ENCODE measurements around the gene SLC26A8. TPM values are rescaled to one million over a fixed set of nuclear protein-coding genes. Genes with fewer than 3 reads are reported as not detected.
A peak's percentile ranks its signal among the peaks of the same experiment; 100 is the strongest.

SLC26A8 gene
- total RNA-seq: under 1 TPM; 0.13 to 0.89 (median 0.60) TPM

- Histone ChIP-seq H3K9me3 (no peaks in the 10 kb centered on the region), H3K4me1 (peaks cover 0 to 4% of the 10 kb centered on the region in 2 donors), H3K27ac (no peak within 1 kb of the TSS), H3K36me3 (no peaks in the 10 kb centered on the region), H3K27me3 (no peaks in the 10 kb centered on the region), H3K4me3 (replicated peaks in 1 of 3) (no peak within 1 kb of the TSS)
- WGBS, 2 donors: 33 to 43% methylated on average over 15 to 28 of the region's 44 CpGs
- DNase-seq: peak in 1 of 2 donors; percentile 9
- intact Hi-C loops (cut with DNase I): loop anchor here (10.0 kb wide), 1 partner anchor 341 kb away; no protein-coding TSS in a partner anchor
- TF ChIP-seq POLR2A (IDR thresholded peaks at IDR 0.05): no peak
- TF ChIP-seq, protein P1, sequence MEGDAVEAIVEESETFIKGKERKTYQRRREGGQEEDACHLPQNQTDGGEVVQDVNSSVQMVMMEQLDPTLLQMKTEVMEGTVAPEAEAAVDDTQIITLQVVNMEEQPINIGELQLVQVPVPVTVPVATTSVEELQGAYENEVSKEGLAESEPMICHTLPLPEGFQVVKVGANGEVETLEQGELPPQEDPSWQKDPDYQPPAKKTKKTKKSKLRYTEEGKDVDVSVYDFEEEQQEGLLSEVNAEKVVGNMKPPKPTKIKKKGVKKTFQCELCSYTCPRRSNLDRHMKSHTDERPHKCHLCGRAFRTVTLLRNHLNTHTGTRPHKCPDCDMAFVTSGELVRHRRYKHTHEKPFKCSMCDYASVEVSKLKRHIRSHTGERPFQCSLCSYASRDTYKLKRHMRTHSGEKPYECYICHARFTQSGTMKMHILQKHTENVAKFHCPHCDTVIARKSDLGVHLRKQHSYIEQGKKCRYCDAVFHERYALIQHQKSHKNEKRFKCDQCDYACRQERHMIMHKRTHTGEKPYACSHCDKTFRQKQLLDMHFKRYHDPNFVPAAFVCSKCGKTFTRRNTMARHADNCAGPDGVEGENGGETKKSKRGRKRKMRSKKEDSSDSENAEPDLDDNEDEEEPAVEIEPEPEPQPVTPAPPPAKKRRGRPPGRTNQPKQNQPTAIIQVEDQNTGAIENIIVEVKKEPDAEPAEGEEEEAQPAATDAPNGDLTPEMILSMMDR (IDR thresholded peaks at IDR 0.05): no peak
These were observed at the start of gene SLC26A8 for GRCh38 chr6:36023996-36024795. Gene SLC26A8, minus strand, starts transcription at chr6:36024641. Its CDS starts 4,934 bp downstream, at chr6:36019707.

DNA sequence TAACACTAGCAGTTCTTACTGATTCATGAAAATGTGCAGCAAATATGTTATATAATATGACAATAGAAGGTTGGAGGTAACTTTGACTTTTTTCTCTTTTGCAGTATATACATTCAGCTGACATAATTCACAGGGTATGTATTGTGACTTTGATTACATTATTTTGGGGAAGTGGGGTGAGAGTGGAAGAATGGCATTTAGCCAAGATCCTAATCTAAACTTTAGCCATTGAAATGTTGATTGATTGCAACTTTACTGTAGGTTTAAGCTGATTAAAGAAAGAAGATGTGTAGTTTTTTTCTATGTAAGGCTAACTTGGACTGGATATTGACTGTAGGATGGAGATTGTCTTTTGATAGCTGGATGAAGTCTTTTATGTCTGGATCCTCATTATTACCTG is 49.1 kb upstream of the SLC26A8 start:
- H3K36me3 ChIP-seq: peaks cover 0 to under 1% of the 10 kb centered on the region in 2 donors
- no peak overlapping the region for H3K4me3 ChIP-seq (replicated peaks in 1 of 3)
- TF ChIP-seq, protein P1 (IDR thresholded peaks at IDR 0.05): no peak
- no peak for TF ChIP-seq POLR2A (IDR thresholded peaks at IDR 0.05)
- no peak for DNase-seq
- H3K27ac ChIP-seq: no peak overlapping the region
- no peaks in the 10 kb centered on the region for H3K9me3 ChIP-seq
- peaks cover 6 to 8% of the 10 kb centered on the region in 2 donors for H3K4me1 ChIP-seq
- H3K27me3 ChIP-seq: no peaks in the 10 kb centered on the region
- intact Hi-C loops (cut with DNase I): no loop called here

DNA sequence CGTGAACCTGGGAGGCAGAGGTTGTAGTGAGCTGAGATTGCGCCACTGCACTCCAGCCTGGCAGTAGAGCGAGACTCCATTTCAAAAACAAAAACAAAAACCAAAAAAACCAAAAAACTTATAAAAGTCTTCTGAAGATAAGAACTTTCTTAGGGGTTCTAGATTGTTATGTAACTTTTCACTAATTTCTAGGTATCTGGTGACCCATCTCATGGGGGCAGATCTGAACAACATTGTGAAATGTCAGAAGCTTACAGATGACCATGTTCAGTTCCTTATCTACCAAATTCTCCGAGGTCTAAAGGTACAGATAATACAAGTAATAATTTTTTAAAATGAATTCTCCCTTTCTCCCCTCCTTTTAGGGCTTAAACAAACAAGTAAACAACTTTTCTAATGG is 48.2 kb upstream of the SLC26A8 start:
- Histone ChIP-seq H3K4me3 (replicated peaks in 1 of 3) (no peak overlapping the region), H3K27ac (no peak overlapping the region), H3K27me3 (no peaks in the 10 kb centered on the region), H3K4me1 (peaks cover 8 to 12% of the 10 kb centered on the region in 2 donors), H3K36me3 (no peaks in the 10 kb centered on the region), H3K9me3 (no peaks in the 10 kb centered on the region)
- no peak for TF ChIP-seq POLR2A (IDR thresholded peaks at IDR 0.05)
- TF ChIP-seq, protein P1 (IDR thresholded peaks at IDR 0.05): no peak
- intact Hi-C loops (cut with DNase I): no loop called here
- WGBS, 2 donors: 98 to 99% methylated on average over 4 of the region's 4 CpGs
- no peak for DNase-seq

DNA sequence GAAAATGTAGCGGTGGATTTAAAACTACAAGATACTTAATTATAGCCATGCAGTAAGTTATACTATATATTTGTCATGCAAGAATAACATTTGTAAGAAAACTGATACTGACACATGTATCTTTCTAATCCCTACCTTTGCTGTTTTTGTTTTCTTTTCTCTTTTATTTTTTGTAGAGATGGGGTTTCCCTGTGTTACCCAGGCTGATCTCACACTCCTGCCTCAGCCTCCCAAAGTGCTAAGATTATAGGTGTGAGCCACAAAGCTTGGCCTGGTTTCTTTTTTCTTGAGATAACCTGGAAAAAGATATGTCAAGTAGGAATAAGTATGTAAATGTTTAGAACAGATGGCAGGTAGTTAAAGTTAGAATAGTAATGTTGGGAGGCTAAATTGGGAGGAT is 47.3 kb upstream of the SLC26A8 start:
- WGBS, 2 donors: 98 to 99% methylated on average over 1 of the region's 1 CpG
- H3K4me1 ChIP-seq: peaks cover 8 to 14% of the 10 kb centered on the region in 2 donors

GRCh38 chr6:36071281-36071680 is 46.8 kb upstream of the SLC26A8 start:
- Histone ChIP-seq H3K4me3 (replicated peaks in 1 of 3) (no peak overlapping the region), H3K36me3 (no peaks in the 10 kb centered on the region), H3K4me1 (peaks cover 8 to 18% of the 10 kb centered on the region in 2 donors), H3K27ac (no peak overlapping the region), H3K27me3 (no peaks in the 10 kb centered on the region), H3K9me3 (no peaks in the 10 kb centered on the region)
- intact Hi-C loops (cut with DNase I): no loop called here
- DNase-seq: no peak
- TF ChIP-seq, protein P1 (IDR thresholded peaks at IDR 0.05): no peak
- no peak for TF ChIP-seq POLR2A (IDR thresholded peaks at IDR 0.05)
- WGBS, 2 donors: 91 to 99% methylated on average over 3 of the region's 3 CpGs

More for the DNA sequence above, 47.3 kb upstream of the SLC26A8 start:
- intact Hi-C loops (cut with DNase I): no loop called here
- no peaks in the 10 kb centered on the region for H3K27me3 ChIP-seq
- H3K9me3 ChIP-seq: no peaks in the 10 kb centered on the region
- no peak overlapping the region for H3K4me3 ChIP-seq (replicated peaks in 1 of 3)
- H3K36me3 ChIP-seq: no peaks in the 10 kb centered on the region
- TF ChIP-seq POLR2A (IDR thresholded peaks at IDR 0.05): no peak
- TF ChIP-seq, protein P1 (IDR thresholded peaks at IDR 0.05): no peak
- no peak overlapping the region for H3K27ac ChIP-seq
- DNase-seq: no peak
